GM18498 (cell line): ENCODE data around the gene IFNG-AS1.
A peak's percentile ranks its signal among the peaks of the same experiment; 100 is the strongest.

Experiments used
- ATAC-seq: cut with Tn5 transposase; IDR thresholded peaks from one replicate; pipeline ENCODE4 v1.9.1; 2021; ENCODE audit warnings: mild to moderate bottlenecking, moderate library complexity; ENCODE audit not compliant: unreplicated experiment

The IFNG-AS1 gene

DNA sequence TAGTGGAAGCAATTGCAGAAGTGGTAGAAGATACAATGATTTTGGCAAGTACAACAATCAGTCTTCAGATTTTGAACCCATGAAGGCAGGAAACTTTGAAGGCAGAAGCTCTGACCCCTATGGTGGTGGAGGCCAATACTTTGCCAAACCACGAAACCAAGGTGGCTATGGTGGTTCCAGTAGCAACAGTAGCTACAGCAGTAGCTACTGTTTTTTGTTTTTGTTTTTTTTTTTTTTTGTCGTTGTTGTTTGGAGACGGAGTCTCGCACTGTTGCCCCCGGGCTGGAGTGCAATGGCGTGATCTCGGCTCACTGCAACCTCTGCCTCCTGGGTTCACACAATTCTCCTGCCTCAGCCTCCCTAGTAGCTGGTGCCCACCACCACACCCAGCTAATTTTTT is 47.4 kb downstream of the IFNG-AS1 start:
- no peak for ATAC-seq

DNA sequence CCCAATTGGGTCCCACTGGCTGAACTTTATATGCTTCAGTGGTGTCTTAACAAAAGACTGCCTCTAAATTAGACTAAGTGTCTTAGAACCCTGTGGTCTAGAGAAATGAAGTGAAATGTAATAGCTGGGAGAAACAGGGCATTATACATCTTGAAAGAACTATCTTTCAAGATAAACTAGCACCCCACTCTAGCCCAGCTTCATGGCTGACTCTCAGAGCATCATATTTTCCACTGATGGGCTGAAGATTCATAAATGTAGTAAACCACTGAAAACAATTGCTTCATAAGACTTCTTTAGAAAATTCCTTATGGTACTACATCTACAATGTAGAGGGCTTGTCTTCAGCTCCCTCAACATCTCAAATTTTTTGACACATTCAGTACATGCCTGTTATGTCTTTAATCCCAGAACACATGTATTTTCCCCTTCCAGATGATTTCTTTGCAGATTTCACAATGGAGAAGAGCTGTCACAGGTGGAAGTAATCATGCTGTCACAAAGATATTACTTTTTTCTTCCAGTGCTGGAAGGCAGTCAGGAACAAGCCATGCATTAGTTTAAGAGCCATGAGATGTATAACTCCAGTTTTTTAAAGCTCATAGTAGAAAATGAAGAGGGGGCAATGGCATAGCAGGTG is 48.5 kb downstream of the IFNG-AS1 start:
- ATAC-seq: no peak

DNA sequence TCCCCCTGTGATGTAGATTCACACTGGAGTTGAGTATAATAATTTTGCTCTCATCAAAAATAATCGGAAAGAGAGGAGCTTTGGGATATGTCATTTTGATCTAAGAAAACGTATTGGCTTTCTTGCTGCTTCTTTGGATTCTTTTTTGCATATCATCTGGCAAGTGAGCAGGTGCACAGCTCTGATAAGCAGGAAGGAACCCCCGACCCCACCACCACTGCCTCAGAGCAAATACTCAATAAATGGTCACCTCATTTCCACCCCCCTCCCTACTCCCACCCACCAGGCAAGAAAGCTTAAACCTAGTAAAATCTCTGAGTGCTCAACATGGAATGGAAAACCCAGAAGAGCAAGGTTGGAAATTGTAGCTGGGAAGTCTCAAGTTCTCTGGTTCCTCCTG is 49.4 kb downstream of the IFNG-AS1 start:
- ATAC-seq: no peak

DNA sequence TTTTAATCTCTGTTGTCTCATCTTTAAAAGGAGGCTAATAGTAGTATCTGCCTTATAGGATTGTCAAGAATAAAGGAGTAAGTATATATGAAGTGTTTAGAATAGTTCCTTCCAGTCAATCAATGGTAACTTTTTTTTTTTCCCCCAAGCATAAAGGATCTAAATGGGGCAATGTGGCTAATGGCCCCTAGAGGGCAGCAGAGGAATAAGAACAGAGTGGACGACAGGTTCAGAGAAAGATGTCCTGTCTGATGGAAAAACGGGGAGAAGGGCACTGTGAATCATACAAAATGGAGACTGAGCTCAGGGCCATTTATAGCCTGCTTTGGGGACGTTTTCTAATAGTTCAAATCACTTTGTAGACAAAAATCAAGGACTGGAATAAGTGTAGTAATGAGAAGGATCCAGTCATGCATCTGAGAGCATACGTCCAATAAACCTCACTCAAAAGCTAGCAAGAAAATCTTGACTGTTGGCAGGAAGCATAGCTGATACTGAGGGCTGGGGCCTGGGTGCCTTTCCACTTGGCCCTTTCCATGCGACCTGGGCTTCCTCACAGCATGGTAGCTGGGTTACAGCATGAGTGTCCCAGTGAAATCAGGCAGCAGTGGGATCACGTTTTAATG is 51.3 kb downstream of the IFNG-AS1 start:
- peak; percentile 33 for ATAC-seq

DNA sequence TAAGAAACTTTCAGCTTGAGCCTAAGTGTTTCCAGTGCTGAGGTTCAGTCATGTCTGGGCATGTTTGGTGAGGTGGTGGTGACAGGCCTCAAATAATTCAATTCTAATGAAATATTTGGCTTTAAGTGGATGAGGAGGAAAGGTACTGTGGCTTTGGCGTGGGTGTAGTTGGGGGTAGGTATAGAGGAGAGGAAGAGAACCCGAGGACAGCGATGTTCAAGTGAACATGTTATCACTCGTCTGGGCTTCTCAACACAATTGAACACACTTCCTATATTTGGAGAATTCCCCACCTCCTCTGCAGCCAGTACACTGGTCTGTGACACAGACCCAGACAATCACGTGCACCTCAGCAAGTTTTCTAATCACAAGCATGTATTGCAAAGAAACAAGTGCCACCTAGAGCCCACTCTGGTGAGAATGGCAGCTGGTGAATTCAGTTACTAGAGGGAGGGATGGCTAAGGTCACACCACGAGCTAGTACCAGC is 53.0 kb downstream of the IFNG-AS1 start:
- peak; percentile 88 for ATAC-seq

DNA sequence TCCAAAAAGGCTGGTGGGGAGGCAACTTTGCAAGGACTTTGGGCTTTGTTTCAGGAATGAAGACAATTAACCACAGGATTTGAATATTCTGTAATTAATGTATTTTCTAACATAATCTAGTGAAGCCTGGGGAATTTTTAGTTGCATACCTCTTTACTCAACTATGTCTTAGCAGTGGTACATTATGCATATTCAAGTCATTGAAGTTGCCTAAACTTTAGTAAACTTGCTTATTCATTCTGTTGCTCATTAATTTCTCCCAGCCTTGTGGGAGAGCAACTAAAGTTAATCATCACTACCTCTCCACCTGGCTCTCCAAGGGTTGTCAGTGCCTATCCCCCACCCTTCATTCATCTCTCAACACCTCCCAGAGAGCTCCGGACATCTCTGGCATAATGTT is 54.2 kb downstream of the IFNG-AS1 start:
- ATAC-seq: no peak

DNA sequence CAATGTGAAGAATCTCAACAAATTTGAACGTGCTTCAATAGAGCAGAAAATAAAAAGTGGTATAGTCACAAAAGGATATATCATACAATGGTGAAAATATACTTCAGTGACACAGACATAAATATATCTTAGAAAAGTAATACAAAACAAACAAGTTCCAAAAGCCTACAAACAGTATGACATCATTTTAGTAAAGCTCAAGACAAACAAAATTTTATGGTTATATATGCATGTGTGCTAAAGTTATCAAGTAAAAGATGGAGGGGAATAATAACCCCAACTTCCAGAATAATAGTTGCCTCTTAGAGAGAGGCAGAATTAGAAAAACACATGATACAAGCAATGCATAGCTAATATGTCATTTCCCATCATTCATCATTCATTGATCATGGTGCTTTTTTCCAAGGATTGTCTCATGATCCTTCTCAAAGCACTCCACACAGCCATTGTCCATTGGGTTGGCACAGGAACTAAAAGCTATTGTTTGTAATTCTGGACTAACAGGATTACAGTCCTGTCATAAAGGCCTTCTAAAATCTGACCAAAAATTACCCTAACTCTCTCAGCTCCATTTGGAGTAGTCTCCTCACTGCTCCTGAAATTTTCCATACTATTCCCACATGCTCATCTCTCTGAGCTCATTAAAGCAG is 59.5 kb downstream of the IFNG-AS1 start:
- no peak for ATAC-seq

DNA sequence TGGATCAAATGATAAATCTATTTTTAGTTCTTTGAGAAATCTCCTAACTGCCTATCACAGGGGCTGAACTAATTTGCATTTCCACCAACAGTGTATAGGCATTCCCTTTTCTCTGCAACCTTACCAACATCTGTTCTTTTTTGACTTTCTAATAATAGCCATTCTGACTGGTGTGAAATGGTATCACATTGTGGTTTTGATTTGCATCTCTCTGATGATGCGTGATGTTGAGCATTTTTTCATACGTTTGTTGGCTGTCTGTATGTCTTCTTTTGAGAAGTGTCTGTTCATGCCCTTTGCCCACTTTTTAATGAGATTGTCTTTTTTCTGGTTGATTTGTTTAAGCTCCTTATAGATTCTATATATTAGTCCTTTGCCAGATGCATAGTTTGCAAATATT is 67.1 kb downstream of the IFNG-AS1 start:
- no peak for ATAC-seq

DNA sequence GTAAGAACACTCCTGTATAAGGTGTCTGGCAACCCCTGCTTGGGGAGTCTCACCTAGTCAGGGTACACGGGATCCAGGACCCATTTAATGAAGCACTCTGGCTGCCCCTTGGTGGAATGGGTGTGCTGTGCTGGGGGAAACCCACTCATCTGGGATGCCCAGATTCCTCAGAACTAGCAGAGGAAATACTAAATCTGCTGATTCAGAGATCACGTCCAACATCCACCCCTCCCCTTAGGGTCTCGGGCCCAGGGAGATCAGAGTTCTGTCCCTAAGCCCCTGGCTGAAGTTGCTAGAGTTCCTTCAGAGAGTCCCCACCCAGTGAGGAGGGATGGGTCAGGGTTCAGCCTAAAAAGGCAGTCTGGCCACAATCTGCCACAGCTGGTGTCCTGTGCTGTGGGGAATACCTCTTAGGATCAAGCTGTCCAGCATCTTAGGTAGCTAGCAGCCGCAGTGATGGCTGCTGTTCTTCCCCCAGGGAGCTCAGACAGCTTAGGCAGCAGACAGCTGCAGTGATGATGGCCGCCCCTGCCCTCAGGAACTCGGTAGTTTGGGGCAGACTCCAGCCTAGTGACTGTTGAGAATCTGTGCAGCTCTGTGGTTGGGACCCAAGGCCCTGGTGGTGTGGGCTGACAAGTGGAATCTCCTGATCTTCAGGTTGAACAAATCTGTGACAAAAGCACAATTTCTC is 74.8 kb downstream of the IFNG-AS1 start:
- ATAC-seq: no peak

DNA sequence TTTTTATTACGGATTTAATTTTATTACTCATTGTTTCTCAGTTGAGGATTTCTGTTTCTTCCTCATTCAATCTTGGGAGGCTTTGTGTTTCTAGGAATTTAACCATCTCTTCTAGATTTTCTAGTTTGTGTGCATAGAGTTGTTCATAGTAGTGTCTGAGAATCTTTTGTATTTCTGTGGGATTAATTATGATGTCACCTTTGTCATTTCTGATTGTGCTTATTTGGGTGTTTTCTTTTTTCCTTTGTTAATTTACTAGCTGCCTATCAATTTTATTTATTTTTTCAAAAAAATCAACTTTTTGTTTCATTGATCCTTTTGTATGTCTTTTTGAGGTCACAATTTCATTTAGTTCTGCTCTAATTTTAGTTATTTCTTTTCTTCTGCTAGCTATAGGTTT is 75.9 kb downstream of the IFNG-AS1 start:
- ATAC-seq: no peak

DNA sequence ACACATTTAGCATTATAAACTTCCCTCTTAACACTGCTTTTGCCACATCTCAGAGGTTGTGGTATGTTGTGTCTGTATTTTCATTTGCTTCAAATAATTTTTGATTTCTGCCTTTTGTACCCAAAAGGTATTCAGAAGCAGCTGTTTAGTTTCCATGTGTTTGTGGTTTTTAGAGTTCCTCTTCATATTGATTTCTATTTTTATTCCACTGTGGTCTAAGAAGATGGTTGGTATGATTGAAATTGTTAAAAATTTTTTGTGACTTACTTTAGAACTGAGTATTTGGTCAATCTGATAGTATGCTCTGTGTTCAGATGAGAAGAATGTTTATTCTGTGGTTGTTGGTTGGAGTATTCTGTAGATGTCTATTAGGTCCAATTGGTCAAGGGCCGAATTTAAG is 76.4 kb downstream of the IFNG-AS1 start:
- no peak for ATAC-seq

DNA sequence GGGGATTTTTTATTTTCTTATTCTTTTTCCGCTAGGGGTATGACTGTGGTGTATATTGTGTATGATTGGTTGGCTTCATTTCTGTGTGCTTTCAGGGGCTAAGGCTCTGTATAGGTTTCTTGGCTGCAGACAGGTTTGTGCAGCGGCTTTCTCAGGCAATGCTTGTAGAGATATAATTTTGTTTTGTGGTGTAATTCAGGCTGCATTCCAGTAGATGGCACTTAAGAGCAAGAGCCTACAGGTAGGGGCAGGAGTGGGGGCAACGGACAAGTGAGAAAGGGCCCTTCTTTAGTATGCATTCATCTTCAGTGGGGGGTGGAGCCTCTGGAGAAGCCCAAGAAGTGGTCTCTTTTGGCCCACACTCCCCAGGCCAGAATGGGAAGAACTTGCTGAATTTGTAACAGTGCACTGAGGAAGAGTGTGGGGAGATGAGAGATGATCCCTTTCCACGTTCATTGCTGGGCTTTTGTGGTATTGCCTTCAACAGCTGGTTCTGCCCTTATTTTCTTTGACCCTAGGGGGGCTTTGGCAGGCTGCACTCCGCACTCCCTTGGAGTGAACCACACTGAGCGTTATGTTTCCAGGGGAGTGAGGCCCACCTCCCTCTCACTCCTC is 78.6 kb downstream of the IFNG-AS1 start:
- no peak for ATAC-seq

DNA sequence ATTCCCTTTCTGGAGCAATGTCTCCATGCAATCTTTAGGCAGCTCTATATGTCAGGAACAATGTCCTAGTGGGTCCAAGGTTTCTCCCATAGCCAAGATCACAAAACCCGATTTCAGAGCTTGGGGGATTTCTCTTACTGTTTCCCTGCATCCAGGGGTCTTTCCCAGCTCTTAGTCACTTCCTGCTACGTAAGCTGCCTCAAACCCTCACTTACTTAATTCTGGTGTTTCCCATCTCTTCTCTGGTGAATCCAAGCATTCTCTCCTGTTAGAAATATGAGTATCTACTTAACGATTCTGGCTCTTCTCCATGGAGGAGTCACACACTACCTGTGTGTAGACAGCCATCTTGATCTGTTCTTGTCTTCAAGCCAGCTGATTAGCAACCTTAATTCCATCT is 80.0 kb downstream of the IFNG-AS1 start:
- no peak for ATAC-seq
